PC-9 (cell line): ENCODE data around the gene ZCRB1. TPM values are rescaled to one million over a fixed set of nuclear protein-coding genes. Genes with fewer than 3 reads are reported as not detected.

Experiments used
- BruUV-seq: library from RNA; stranded (reverse); fragments of 400-500 nt; replicated peaks from 2 replicates; lab custom pipeline; 2021; lab: Mats Ljungman, UMichigan
- CTCF ChIA-PET: fragments of 300-600 bp; sonication (Branson Sonifier 250); formaldehyde crosslinking; loops from one replicate; lab custom pipeline; 2022; ENCODE audit warnings: antibody characterized with exemption; lab: Charles Lee
- POLR2A ChIA-PET: fragments of 300-600 bp; sonication (Branson Sonifier 250); formaldehyde crosslinking; loops from one replicate; lab custom pipeline; 2022; ENCODE audit warnings: antibody characterized with exemption; ENCODE audit not compliant: unreplicated experiment; lab: Charles Lee
- DNase-seq, 2 experiments: peaks; one replicate each; pipeline versions ENCODE4 v3.0.0 to v3.0.0-alpha.2; 2015 to 2022; ENCODE audit warnings: mixed read lengths in 1 of 2
- H2AFZ ChIP-seq: fragments of 200-600 bp; sonication (generic); 2 replicates; pipeline ENCODE4 v1.8.1; 2017; ENCODE audit warnings: antibody characterized with exemption
- H3F3A ChIP-seq: fragments of 200-600 bp; sonication (generic); 2 replicates; pipeline ENCODE4 v1.8.1; 2017; ENCODE audit warnings: antibody characterized with exemption, mild to moderate bottlenecking, low read depth; ENCODE audit not compliant: insufficient read depth
- H3K27ac ChIP-seq: fragments of 200-600 bp; sonication (generic); 2 replicates; pipeline ENCODE4 v1.6.1; 2016; ENCODE audit warnings: mixed run types
- H3K27me3 ChIP-seq: fragments of 200-600 bp; sonication (generic); 2 replicates; pipeline ENCODE4 v1.6.1; 2016; ENCODE audit warnings: low read depth, mixed run types; ENCODE audit not compliant: insufficient read depth
- H3K36me3 ChIP-seq: fragments of 200-600 bp; sonication (generic); 2 replicates; pipeline ENCODE4 v1.6.1; 2016; ENCODE audit warnings: low read depth, mixed run types
- H3K4me1 ChIP-seq: fragments of 200-600 bp; sonication (generic); replicated peaks from 2 replicates; pipeline ENCODE4 v1.6.1; 2016; ENCODE audit warnings: mixed run types; ENCODE audit not compliant: insufficient read depth
- H3K4me2 ChIP-seq: fragments of 200-600 bp; sonication (generic); 2 replicates; pipeline ENCODE4 v1.6.1; 2017; ENCODE audit warnings: mixed run types
- H3K4me3 ChIP-seq: fragments of 200-600 bp; sonication (generic); 2 replicates; pipeline ENCODE4 v1.6.1; 2016; ENCODE audit warnings: mixed run types
- H3K79me2 ChIP-seq: fragments of 200-600 bp; sonication (generic); 2 replicates; pipeline ENCODE4 v1.6.1; 2017; ENCODE audit warnings: low read depth, mixed run types
- H3K9me2 ChIP-seq: fragments of 200-600 bp; sonication (generic); 2 replicates; pipeline ENCODE4 v1.8.1; 2017; ENCODE audit warnings: mild to moderate bottlenecking; ENCODE audit not compliant: insufficient read depth
- H3K9me3 ChIP-seq: fragments of 200-600 bp; sonication (generic); 2 replicates; pipeline ENCODE4 v1.8.1; 2016; ENCODE audit warnings: low read depth; ENCODE audit not compliant: insufficient read depth
- H4K20me1 ChIP-seq: fragments of 200-600 bp; sonication (generic); 2 replicates; pipeline ENCODE4 v1.8.1; 2017; ENCODE audit not compliant: insufficient read depth
- EZH2 ChIP-seq: fragments of 200-600 bp; sonication (generic); IDR thresholded peaks from 2 replicates; pipeline ENCODE4 v1.8.0; 2017; ENCODE audit warnings: antibody characterized with exemption, low read depth
- intact Hi-C: fragments of 100-400 bp; cut with micrococcal nuclease; formaldehyde crosslinking; loops from one replicate; pipeline ENCODE4 v1.10.0; 2022; ENCODE audit not compliant: unreplicated experiment
- total RNA-seq: library from RNA; stranded (reverse); gene quantifications from 2 replicates; pipeline ENCODE4 v1.2.3, GENCODE V29; 2021
- TF ChIP-seq, protein P1 (sequence below): fragments of 200-600 bp; sonication (generic); conservative IDR thresholded peaks from 2 replicates; pipeline ENCODE4 v1.6.1; 2017; ENCODE audit warnings: mixed run types, antibody characterized with exemption, mild to moderate bottlenecking, moderate library complexity

Gene ZCRB1
- total RNA-seq, 1 experiment from 2014 or later = 69.3 TPM

DNA sequence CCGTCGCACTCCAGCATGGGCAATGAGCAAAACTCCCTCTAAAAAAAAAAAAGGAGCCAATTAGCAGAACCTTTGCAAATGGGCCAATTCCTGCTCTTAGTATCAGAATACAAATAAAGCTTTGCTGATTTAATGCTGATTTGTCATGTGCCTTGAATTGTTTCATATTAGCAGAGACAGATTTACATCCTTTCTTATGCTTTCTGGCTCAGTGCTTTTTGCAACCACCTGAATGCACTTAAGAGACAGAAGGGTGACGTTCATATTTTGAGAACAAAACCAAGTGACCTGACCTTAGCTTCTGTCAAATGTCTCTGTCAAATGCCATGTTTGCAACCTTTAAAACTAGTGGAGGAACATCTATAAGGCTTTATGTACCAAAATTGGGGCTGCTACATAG, 44.0 kb downstream of the ZCRB1 start:
- Histone ChIP-seq H2AFZ (no peak overlapping the region), H3K79me2 (no peaks in the 10 kb centered on the region), H3K4me3 (no peak overlapping the region), H3K36me3 (no peaks in the 10 kb centered on the region), H3K27ac (no peak overlapping the region), H3K9me3 (no peaks in the 10 kb centered on the region), H3K4me2 (no peak overlapping the region), H3K4me1 (no peaks in the 10 kb centered on the region), H3F3A (no peaks in the 10 kb centered on the region), H3K9me2 (no peaks in the 10 kb centered on the region), H4K20me1 (no peaks in the 10 kb centered on the region), H3K27me3 (no peaks in the 10 kb centered on the region)
- CTCF ChIA-PET = interaction anchor here (0.6 kb wide), 1 partner anchor 13 kb away, joined by 5 read pairs; no protein-coding TSS in a partner anchor
- intact Hi-C loops = no loop called here
- DNase-seq = no peak
- TF ChIP-seq, protein P1, sequence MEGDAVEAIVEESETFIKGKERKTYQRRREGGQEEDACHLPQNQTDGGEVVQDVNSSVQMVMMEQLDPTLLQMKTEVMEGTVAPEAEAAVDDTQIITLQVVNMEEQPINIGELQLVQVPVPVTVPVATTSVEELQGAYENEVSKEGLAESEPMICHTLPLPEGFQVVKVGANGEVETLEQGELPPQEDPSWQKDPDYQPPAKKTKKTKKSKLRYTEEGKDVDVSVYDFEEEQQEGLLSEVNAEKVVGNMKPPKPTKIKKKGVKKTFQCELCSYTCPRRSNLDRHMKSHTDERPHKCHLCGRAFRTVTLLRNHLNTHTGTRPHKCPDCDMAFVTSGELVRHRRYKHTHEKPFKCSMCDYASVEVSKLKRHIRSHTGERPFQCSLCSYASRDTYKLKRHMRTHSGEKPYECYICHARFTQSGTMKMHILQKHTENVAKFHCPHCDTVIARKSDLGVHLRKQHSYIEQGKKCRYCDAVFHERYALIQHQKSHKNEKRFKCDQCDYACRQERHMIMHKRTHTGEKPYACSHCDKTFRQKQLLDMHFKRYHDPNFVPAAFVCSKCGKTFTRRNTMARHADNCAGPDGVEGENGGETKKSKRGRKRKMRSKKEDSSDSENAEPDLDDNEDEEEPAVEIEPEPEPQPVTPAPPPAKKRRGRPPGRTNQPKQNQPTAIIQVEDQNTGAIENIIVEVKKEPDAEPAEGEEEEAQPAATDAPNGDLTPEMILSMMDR = no peak
- TF ChIP-seq EZH2 = no peak
- POLR2A ChIA-PET = no interaction called here
- no TSS peak for BruUV-seq

DNA sequence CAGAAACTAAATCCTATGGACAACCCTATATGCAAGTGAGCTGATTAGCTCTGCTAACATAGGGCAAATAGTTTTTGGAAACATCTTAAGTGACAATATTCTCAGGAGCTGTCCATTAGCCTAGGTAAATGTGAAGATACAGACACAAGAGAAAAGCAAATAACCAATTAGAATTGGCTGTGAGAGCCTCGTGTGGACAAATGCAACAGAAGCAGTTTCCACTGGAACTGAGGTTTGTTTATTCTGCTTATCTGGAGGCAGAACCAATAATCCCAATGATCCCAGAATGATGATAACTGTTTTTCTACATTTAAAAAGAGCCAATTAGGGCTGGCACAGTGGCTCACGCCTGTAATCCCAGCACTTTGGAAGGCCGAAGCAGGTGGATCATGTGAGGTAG, 44.6 kb downstream of the ZCRB1 start:
- no peaks in the 10 kb centered on the region for H3K36me3 ChIP-seq
- H4K20me1 ChIP-seq = no peaks in the 10 kb centered on the region
- no peak overlapping the region for H3K27ac ChIP-seq
- no peak overlapping the region for H3K4me2 ChIP-seq
- no peak overlapping the region for H3K4me3 ChIP-seq
- H3K27me3 ChIP-seq = no peaks in the 10 kb centered on the region
- H3K79me2 ChIP-seq = no peaks in the 10 kb centered on the region
- no peaks in the 10 kb centered on the region for H3F3A ChIP-seq
- no peaks in the 10 kb centered on the region for H3K9me3 ChIP-seq
- no peak overlapping the region for H2AFZ ChIP-seq
- intact Hi-C loops = no loop called here
- CTCF ChIA-PET = no interaction called here
- BruUV-seq = no TSS peak
- POLR2A ChIA-PET = no interaction called here
- TF ChIP-seq, protein P1 = no peak
- TF ChIP-seq EZH2 = no peak
- no peaks in the 10 kb centered on the region for H3K4me1 ChIP-seq
- no peak for DNase-seq
- H3K9me2 ChIP-seq = no peaks in the 10 kb centered on the region

DNA sequence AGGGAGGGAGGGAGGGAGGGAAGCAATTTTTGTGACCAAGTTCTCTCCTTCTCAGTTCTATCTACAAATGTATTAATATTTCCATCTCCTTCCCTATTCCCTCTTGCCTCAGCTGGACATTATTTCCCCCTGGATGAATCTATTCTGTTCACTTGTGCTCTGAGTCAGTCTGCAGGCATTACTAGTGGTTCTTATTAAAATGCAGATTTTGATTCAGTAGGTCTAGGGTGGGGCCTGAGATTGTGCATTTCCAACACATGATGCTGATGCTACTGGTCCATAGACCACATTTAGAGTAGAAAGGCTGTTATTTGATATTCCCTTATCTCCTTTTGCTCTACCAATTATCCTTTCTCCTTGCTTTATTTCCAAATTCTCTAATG, 47.8 kb downstream of the ZCRB1 start:
- TF ChIP-seq, protein P1 = no peak
- TF ChIP-seq EZH2 = no peak
- POLR2A ChIA-PET = no interaction called here
- no peaks in the 10 kb centered on the region for H3K36me3 ChIP-seq
- H3K79me2 ChIP-seq = no peaks in the 10 kb centered on the region
- H3K9me3 ChIP-seq = no peaks in the 10 kb centered on the region; the same call in 1 of the 2 replicates
- no peaks in the 10 kb centered on the region for H4K20me1 ChIP-seq
- no peaks in the 10 kb centered on the region for H3K27me3 ChIP-seq
- H3K4me2 ChIP-seq = no peak overlapping the region
- no peak overlapping the region for H2AFZ ChIP-seq
- DNase-seq = no peak
- intact Hi-C loops = no loop called here
- no TSS peak for BruUV-seq
- H3F3A ChIP-seq = no peaks in the 10 kb centered on the region
- H3K4me3 ChIP-seq = no peak overlapping the region
- no peaks in the 10 kb centered on the region for H3K9me2 ChIP-seq
- CTCF ChIA-PET = no interaction called here
- no peaks in the 10 kb centered on the region for H3K4me1 ChIP-seq
- H3K27ac ChIP-seq = no peak overlapping the region
